Measurements from ENCODE around the gene ZP3.
"Not testable (repeated sequence)": the region's sequence is repeated elsewhere in the genome, so short reads cannot be mapped to it uniquely, and the experiment has no call there.

ZP3 gene

GRCh38 chr7:76411626-76412025, 13.1 kb upstream of the ZP3 start:
- TF ChIP-seq CTCF (conservative IDR thresholded peaks at IDR 0.05) = no peak
- H3K27ac ChIP-seq = no peak overlapping the region

GRCh38 chr7:76412249-76412648, 12.5 kb upstream of the ZP3 start:
- no peak overlapping the region for H3K27ac ChIP-seq
- TF ChIP-seq CTCF (conservative IDR thresholded peaks at IDR 0.05) = no peak

GRCh38 chr7:76417654-76418310, 7.0 kb upstream of the ZP3 start:
- H3K27ac ChIP-seq = not testable (repeated sequence)

GRCh38 chr7:76421097-76421496, 3.7 kb upstream of the ZP3 start:
- not testable (repeated sequence) for H3K27ac ChIP-seq

DNA sequence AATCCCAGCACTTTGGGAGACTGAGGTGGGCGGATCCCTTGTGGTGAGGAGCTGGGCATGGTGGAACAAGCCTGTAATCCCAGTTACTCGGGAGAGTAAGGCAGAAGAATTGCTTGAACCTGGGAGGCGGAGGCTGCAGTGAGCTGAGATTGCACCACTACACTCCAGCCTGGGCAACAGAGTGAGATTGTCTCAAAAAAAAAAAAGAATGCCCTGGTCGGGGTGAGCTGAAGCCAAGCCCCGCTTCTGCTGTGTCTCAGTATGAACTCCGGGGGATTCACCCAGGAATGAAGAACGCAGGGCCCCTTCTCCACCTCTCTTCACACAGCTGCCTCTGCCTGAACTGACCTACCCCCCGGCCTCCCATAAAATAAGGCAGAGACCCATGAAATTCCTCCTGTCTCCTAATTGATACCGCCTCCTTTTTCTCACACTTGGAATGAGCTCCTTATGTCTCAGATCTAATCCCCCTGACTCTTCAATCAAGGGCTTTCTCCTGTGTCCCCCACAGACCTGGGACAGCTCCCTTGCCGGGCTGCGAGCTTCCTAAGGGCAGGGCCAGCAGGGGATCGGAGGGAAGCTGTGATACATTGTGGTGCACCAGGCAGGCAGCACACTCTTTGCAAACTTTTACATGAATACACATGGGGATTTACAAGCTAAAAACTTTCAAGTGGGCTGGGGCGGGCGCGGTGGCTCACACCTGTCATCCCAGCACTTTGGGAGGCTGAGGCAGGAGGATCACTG, 911 bp upstream of the ZP3 start:
- no peak overlapping the region for H3K27ac ChIP-seq
- TF ChIP-seq CTCF (conservative IDR thresholded peaks at IDR 0.05) = no peak

DNA sequence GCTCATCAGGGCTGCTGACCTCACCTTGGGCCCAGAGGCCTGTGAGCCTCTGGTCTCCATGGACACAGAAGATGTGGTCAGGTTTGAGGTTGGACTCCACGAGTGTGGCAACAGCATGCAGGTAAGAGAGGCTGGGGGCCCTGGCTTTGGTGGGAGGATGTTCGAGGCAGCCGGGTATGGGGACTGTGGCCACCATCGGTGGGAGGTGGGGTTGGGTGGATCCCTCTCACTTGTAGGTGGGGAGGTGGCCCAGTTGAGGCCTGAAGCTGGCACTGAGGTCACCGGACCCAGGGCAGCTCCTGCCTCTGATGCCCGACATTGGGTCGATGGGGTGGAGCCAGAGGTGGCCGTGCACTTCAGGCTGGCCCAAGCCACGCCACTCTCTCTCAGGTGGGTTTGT, 406 bp downstream of the ZP3 start:
- H3K27ac ChIP-seq = no peak overlapping the region
- no peak for TF ChIP-seq CTCF (conservative IDR thresholded peaks at IDR 0.05)

DNA sequence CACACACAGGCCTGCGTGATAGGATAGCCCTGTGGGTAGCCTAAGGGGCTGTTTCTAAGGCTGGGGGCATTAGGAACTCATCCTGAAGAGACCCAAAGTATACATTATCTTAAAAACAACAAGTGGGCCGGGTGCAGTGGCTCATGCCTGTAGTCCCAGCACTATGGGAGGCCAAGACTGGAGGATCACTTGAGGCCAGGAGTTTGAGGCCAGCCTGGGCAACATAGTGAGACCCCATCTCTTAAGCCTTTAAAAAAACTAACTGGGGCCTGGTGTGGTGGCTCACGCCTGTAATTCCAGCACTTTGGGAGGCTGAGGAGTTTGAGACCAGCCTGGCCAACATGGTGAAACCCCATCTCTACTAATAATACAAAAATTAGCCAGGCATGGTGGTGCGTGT, 808 bp downstream of the ZP3 start:
- H3K27ac ChIP-seq = not testable (repeated sequence)

GRCh38 chr7:76426246-76426645, 1.5 kb downstream of the ZP3 start:
- no peak for TF ChIP-seq CTCF (conservative IDR thresholded peaks at IDR 0.05)
- no peak overlapping the region for H3K27ac ChIP-seq

DNA sequence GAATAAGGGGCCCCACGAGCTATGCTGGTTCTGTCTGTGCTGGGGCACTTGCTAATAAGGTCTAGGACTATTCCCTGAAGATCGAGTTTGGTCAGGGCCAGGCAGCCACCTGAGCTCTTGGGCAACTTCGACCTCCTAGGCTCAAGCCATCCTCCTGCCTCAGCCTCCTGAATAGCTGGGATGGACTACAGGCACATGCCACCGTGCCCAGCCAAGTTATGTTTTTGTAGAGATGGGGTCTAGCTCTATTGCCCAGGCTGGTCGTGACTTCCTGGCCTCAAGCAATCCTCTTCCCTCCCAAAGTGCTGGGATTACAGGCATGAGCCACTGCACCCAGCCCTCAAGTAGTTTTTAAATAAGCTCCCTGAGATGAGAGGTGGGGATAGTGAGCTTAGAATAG, 2.9 kb downstream of the ZP3 start:
- no peak overlapping the region for H3K27ac ChIP-seq
- TF ChIP-seq CTCF (conservative IDR thresholded peaks at IDR 0.05) = no peak
